Endothelial cell (in vitro differentiated cells): ENCODE measurements around the gene KDM4C. TPM values are rescaled to one million over a fixed set of nuclear protein-coding genes. Genes with fewer than 3 reads are reported as not detected.

Experiments
- DNase-seq: peaks from one replicate; pipeline ENCODE4 v3.0.0; 2021; ENCODE audit warnings: low spot score
- H3K27ac Mint-ChIP-seq: one replicate; pipeline ENCODE4 v1.8.0; 2021; ENCODE audit warnings: mixed read lengths, inconsistent platforms; ENCODE audit not compliant: unreplicated experiment
- H3K27me3 Mint-ChIP-seq: one replicate; pipeline ENCODE4 v1.8.0; 2021; ENCODE audit warnings: mild to moderate bottlenecking, moderate library complexity, mixed read lengths, inconsistent platforms; ENCODE audit not compliant: unreplicated experiment
- H3K36me3 Mint-ChIP-seq: one replicate; pipeline ENCODE4 v1.8.0; 2021; ENCODE audit warnings: mild to moderate bottlenecking, low read depth, mixed read lengths, inconsistent platforms; ENCODE audit not compliant: unreplicated experiment
- H3K4me1 Mint-ChIP-seq: one replicate; pipeline ENCODE4 v1.8.0; 2021; ENCODE audit warnings: mild to moderate bottlenecking, mixed read lengths, inconsistent platforms; ENCODE audit not compliant: unreplicated experiment
- H3K4me3 Mint-ChIP-seq: one replicate; pipeline ENCODE4 v1.8.0; 2021; ENCODE audit warnings: mild to moderate bottlenecking, mixed read lengths, inconsistent platforms; ENCODE audit not compliant: unreplicated experiment
- H3K9me3 Mint-ChIP-seq: one replicate; pipeline ENCODE4 v1.8.0; 2021; ENCODE audit warnings: mixed read lengths, inconsistent platforms; ENCODE audit not compliant: unreplicated experiment
- total RNA-seq: library from RNA; stranded (reverse); fragmentation: NEBNext Ultra II Directional; extraction: Animal tissue kit (Norgen Biotek cat#: 25700); gene quantifications from one replicate; pipeline ENCODE4 v1.2.1, GENCODE V29; 2021; ENCODE audit not compliant: unreplicated experiment
- TF ChIP-seq, protein P1 (sequence below): fragments of 200-600 bp; sonication (generic); IDR thresholded peaks from one replicate; pipeline ENCODE4 v1.5.0; 2021; ENCODE audit warnings: antibody characterized with exemption; ENCODE audit not compliant: unreplicated experiment

The KDM4C gene
- total RNA-seq, 1 donor from 2014 or later = 21.0 TPM

GRCh38 chr9:7172154-7173115 lies 414.7 kb downstream of the KDM4C start:
- Mint-ChIP-seq H3K4me1 (peaks cover 6% of the 10 kb centered on the region), H3K27ac (no peak overlapping the region), H3K9me3 (no peaks in the 10 kb centered on the region), H3K27me3 (peaks cover 1% of the 10 kb centered on the region), H3K4me3 (no peak overlapping the region), H3K36me3 (no peaks in the 10 kb centered on the region)
- TF ChIP-seq, protein P1, sequence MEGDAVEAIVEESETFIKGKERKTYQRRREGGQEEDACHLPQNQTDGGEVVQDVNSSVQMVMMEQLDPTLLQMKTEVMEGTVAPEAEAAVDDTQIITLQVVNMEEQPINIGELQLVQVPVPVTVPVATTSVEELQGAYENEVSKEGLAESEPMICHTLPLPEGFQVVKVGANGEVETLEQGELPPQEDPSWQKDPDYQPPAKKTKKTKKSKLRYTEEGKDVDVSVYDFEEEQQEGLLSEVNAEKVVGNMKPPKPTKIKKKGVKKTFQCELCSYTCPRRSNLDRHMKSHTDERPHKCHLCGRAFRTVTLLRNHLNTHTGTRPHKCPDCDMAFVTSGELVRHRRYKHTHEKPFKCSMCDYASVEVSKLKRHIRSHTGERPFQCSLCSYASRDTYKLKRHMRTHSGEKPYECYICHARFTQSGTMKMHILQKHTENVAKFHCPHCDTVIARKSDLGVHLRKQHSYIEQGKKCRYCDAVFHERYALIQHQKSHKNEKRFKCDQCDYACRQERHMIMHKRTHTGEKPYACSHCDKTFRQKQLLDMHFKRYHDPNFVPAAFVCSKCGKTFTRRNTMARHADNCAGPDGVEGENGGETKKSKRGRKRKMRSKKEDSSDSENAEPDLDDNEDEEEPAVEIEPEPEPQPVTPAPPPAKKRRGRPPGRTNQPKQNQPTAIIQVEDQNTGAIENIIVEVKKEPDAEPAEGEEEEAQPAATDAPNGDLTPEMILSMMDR = no peak
- DNase-seq = no peak

- Mint-ChIP-seq H3K27ac (no peak overlapping the region), H3K36me3 (no peaks in the 10 kb centered on the region), H3K4me3 (no peak overlapping the region), H3K4me1 (peaks cover 9% of the 10 kb centered on the region), H3K9me3 (no peaks in the 10 kb centered on the region), H3K27me3 (peaks cover 1% of the 10 kb centered on the region)
- no peak for DNase-seq
- TF ChIP-seq, protein P1 = no peak
Measured at GRCh38 chr9:7173139-7173538, 415.4 kb downstream of the KDM4C start.

DNA sequence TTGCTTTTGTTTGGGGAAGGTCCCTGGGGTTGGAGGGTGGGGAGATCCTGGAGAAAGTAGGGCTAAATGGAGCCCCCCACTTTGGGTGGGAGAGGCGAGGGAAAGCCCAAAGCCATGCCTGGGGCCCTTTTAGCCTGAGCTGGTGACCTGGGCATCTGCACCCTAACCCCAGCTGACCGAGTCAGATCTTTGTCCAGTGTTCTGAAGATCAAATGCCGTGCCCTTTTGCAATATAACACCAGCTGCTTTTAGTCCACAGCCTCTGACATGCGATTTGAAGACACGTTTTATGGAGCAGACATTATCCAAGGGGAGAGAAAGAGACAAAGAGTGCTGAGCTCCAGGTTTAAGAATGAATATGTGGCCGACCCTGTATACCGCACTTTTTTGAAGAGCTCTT lies 416.5 kb downstream of the KDM4C start:
- H3K36me3 Mint-ChIP-seq = no peaks in the 10 kb centered on the region
- no peak for DNase-seq
- TF ChIP-seq, protein P1 = no peak
- H3K4me1 Mint-ChIP-seq = peaks cover 21% of the 10 kb centered on the region
- no peak overlapping the region for H3K4me3 Mint-ChIP-seq
- H3K27ac Mint-ChIP-seq = no peak overlapping the region
- H3K9me3 Mint-ChIP-seq = no peaks in the 10 kb centered on the region
- peaks cover 4% of the 10 kb centered on the region for H3K27me3 Mint-ChIP-seq

GRCh38 chr9:7174884-7175283 lies 417.1 kb downstream of the KDM4C start:
- DNase-seq = no peak
- TF ChIP-seq, protein P1 = no peak
- Mint-ChIP-seq H3K4me1 (peaks cover 24% of the 10 kb centered on the region), H3K27ac (no peak overlapping the region), H3K27me3 (peaks cover 6% of the 10 kb centered on the region), H3K4me3 (no peak overlapping the region), H3K36me3 (peaks cover 4% of the 10 kb centered on the region), H3K9me3 (no peaks in the 10 kb centered on the region)

DNA sequence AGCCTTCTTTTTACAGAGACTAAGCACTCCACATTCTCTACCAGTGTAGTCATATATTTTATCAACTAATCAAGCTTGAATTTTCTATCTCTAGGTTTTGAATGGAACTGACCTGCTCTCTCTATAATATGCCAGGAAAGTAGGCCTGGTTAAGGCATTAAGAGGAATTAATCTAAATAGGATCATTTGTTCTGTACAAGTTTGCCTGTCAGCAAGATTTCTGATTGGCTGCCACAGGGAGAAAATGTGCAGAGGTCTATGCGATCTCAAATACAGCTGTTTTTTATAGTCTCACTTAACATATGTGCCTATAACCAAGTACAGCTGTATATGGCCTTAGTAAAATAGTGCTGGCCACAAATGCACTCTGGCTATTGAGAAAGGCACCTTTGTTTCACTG lies 418.8 kb downstream of the KDM4C start:
- no peak overlapping the region for H3K27ac Mint-ChIP-seq
- TF ChIP-seq, protein P1 = no peak
- peaks cover 9% of the 10 kb centered on the region for H3K36me3 Mint-ChIP-seq
- H3K27me3 Mint-ChIP-seq = peaks cover 6% of the 10 kb centered on the region
- H3K4me3 Mint-ChIP-seq = no peak overlapping the region
- no peaks in the 10 kb centered on the region for H3K9me3 Mint-ChIP-seq
- peaks cover 29% of the 10 kb centered on the region for H3K4me1 Mint-ChIP-seq
- DNase-seq = no peak
